Liver (tissue), 9 donors: ENCODE measurements around the gene NAPB. TPM values are rescaled to one million over a fixed set of nuclear protein-coding genes. Genes with fewer than 3 reads are reported as not detected.
A peak's percentile ranks its signal among the peaks of the same experiment; 100 is the strongest.

Experiments
- DNase-seq: peaks from one replicate; pipeline ENCODE4 v3.0.0-alpha.2; 2017; ENCODE audit warnings: low spot score
- H3K27ac ChIP-seq, 2 donors: one replicate each; pipeline ENCODE4 v1.7.0; 2013; ENCODE audit warnings: inconsistent platforms in 2 of 2, low read length in 2 of 2, control low read depth in 1 of 2, low read depth in 1 of 2, mild to moderate bottlenecking in 1 of 2
- H3K27me3 ChIP-seq, 4 donors: one replicate each; pipeline versions ENCODE4 v1.6.1 to v1.7.0; 2013; ENCODE audit warnings: low read length in 3 of 4, inconsistent platforms in 1 of 4, mild to moderate bottlenecking in 1 of 4, moderate library complexity in 1 of 4; ENCODE audit not compliant: control insufficient read depth in 4 of 4, insufficient read depth in 4 of 4
- H3K36me3 ChIP-seq, 4 donors: one replicate each; pipeline versions ENCODE4 v1.6.1 to v1.7.0; 2013; ENCODE audit warnings: low read length in 3 of 4, mild to moderate bottlenecking in 3 of 4, low read depth in 1 of 4, moderate library complexity in 1 of 4; ENCODE audit not compliant: control insufficient read depth in 4 of 4, insufficient read depth in 3 of 4
- H3K4me1 ChIP-seq, 4 donors: one replicate each; pipeline versions ENCODE4 v1.6.1 to v1.7.0; 2013; ENCODE audit warnings: low read length in 3 of 4, mild to moderate bottlenecking in 3 of 4, moderate library complexity in 1 of 4; ENCODE audit not compliant: control insufficient read depth in 4 of 4, insufficient read depth in 4 of 4
- H3K4me3 ChIP-seq, 3 donors: one replicate each; pipeline versions ENCODE4 v1.6.1 to v1.7.0; 2013; ENCODE audit warnings: low read length in 3 of 3, control low read depth in 1 of 3, low read depth in 1 of 3, mild to moderate bottlenecking in 1 of 3
- H3K9ac ChIP-seq, 2 donors: one replicate each; pipeline ENCODE4 v1.7.0; 2013; ENCODE audit warnings: low read length in 2 of 2, mild to moderate bottlenecking in 2 of 2, moderate library complexity in 2 of 2, control low read depth in 1 of 2, low read depth in 1 of 2
- H3K9me3 ChIP-seq, 4 donors: one replicate each; pipeline versions ENCODE4 v1.6.1 to v1.7.0; 2013; ENCODE audit warnings: low read length in 3 of 4; ENCODE audit not compliant: control insufficient read depth in 4 of 4
- FOXA1 ChIP-seq: IDR thresholded peaks from 2 replicates; pipeline ENCODE4 v1.6.1; 2016; ENCODE audit warnings: antibody characterized with exemption
- FOXA2 ChIP-seq: IDR thresholded peaks from 2 replicates; pipeline ENCODE4 v1.6.1; 2016; ENCODE audit warnings: antibody characterized with exemption
- GABPA ChIP-seq, 2 donors: IDR thresholded peaks in 1 of 2; conservative IDR thresholded peaks in 1 of 2; 2 replicates each; pipeline ENCODE4 v1.6.1; 2016; ENCODE audit warnings: antibody characterized with exemption in 2 of 2, mild to moderate bottlenecking in 1 of 2, moderate library complexity in 1 of 2
- HNF4A ChIP-seq, 2 donors: conservative IDR thresholded peaks; 2 replicates each; pipeline ENCODE4 v1.6.1; 2016; ENCODE audit warnings: antibody characterized with exemption in 2 of 2, mild to moderate bottlenecking in 2 of 2
- HNF4G ChIP-seq: IDR thresholded peaks from 2 replicates; pipeline ENCODE4 v1.6.1; 2016; ENCODE audit warnings: antibody characterized with exemption
- JUND ChIP-seq, 2 donors: IDR thresholded peaks; 2 replicates each; pipeline ENCODE4 v1.6.1; 2016; ENCODE audit warnings: antibody characterized with exemption in 2 of 2
- NR2F2 ChIP-seq: IDR thresholded peaks from 2 replicates; pipeline ENCODE4 v1.6.1; 2016; ENCODE audit warnings: antibody characterized with exemption
- RAD21 ChIP-seq, 2 donors: IDR thresholded peaks; 2 replicates each; pipeline ENCODE4 v1.6.1; 2016; ENCODE audit warnings: antibody characterized with exemption in 2 of 2, mild to moderate bottlenecking in 2 of 2
- RXRA ChIP-seq, 2 donors: IDR thresholded peaks; 2 replicates each; pipeline ENCODE4 v1.6.1; 2017 to 2018; ENCODE audit warnings: antibody characterized with exemption in 2 of 2, mild to moderate bottlenecking in 1 of 2
- SP1 ChIP-seq: IDR thresholded peaks from 2 replicates; pipeline ENCODE4 v1.6.1; 2018; ENCODE audit warnings: antibody characterized with exemption, mild to moderate bottlenecking
- TAF1 ChIP-seq: conservative IDR thresholded peaks from 2 replicates; pipeline ENCODE4 v1.6.1; 2016; ENCODE audit warnings: antibody characterized with exemption, mild to moderate bottlenecking
- YY1 ChIP-seq: IDR thresholded peaks from 2 replicates; pipeline ENCODE4 v1.6.1; 2016; ENCODE audit warnings: antibody characterized with exemption, mild to moderate bottlenecking
- WGBS: extraction: QIAGEN DNeasy Blood & Tissue Kit; methylation state at CpG from one replicate; pipeline ENCODE4 v1.1.7; 2013; 5-methylcytosine and 5-hydroxymethylcytosine counted together
- polyA plus RNA-seq, 2 donors: library from polyadenylated mRNA; stranded (reverse) in 1 of 2; unstranded in 1 of 2; fragments of 200-250 nt in 1 of 2; fragments of >200 nt in 1 of 2; fragmentation: Nextera tagmentation in 1 of 2; extraction: Ambion mirVana in 1 of 2; gene quantifications; one replicate each; pipeline versions ENCODE4 v1.2.1 to v1.2.3, GENCODE V29; 2013 to 2015
- total RNA-seq, 2 donors: library from RNA; depleted of rRNA; stranded (reverse); fragments of >200 nt; gene quantifications; one replicate each; pipeline ENCODE4 v1.2.3, GENCODE V29; 2014
- TF ChIP-seq, protein P1 (sequence below): fragments of 150-350 bp; IDR thresholded peaks from 2 replicates; pipeline ENCODE4 v1.5.1; 2017; ENCODE audit warnings: improper control_type of control experiment, low read depth, low read length; ENCODE audit not compliant: missing input control
- TF ChIP-seq, protein P2 (sequence below): IDR thresholded peaks from 2 replicates; pipeline ENCODE4 v1.6.1; 2016; ENCODE audit warnings: antibody characterized with exemption
- TF ChIP-seq, protein P3 (sequence below): IDR thresholded peaks from 2 replicates; pipeline ENCODE4 v1.6.1; 2016; ENCODE audit warnings: antibody characterized with exemption
- TF ChIP-seq, protein P4 (sequence below): IDR thresholded peaks from 2 replicates; pipeline ENCODE4 v1.6.1; 2016; ENCODE audit warnings: antibody characterized with exemption
- donor health status: healthy.
- donor health status: healthy.
- donor health status: healthy.
- donor health status: healthy.
- donor health status: healthy.

NAPB gene
- total and polyA plus RNA-seq, 4 donors: 2.4 to 10.6 (median 4.5) TPM

DNA sequence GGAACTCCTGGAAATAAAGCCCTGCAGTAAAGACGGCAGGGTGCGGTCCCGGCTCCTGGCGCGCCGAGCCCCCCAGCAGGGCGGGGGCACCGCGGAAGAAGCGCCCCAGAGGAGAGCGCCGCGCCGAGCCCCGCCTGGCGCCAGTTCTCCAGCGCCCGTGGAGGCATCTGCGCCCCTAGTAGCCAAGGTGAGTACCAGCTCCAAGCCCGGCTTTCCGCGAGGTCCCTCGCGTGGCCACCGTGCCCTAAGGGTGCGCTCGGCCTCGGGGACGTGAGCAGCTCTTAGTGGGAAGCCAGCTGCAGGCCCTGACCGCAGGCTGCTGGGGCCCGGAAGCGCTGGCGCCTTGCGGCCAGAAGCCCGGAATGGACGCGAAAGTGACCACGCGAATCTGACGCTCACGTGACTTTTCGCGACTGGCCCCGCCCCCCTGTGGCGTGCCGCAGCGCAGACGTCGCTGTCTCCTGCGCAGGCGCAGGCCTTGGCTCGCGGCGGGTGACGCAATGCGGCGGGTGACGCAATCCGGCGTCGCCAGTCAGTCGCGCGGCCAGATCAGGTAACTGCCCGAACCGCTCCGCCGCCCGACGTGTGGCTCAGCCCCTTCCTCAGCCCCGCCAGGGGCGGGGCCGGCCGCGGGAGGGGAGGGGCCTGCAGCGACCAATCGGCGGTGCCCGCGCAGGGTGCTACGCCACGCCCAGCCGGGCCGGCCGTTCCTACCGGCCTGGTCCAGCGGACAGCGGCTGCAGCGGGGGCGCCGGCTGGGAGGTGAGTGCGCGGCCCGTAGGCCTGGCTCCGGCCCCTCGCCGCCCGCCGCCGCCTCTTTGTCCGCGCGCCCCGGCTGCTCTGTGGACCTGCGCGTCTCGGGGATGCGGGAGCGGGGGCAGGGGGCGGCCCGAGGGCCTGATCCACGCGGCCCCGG, 59.6 kb downstream of the NAPB start, which contains the start of gene GZF1 (continued):
- TF ChIP-seq HNF4A (conservative IDR thresholded peaks at IDR 0.05): no peak
- peak in 1 of 2 donors; percentile 75 for TF ChIP-seq GABPA (IDR thresholded peaks at IDR 0.05 in 1 of 2, conservative IDR thresholded peaks at IDR 0.05 in 1 of 2)
- no peak for TF ChIP-seq RAD21 (IDR thresholded peaks at IDR 0.05)
- TF ChIP-seq SP1: peak; percentile 64

DNA sequence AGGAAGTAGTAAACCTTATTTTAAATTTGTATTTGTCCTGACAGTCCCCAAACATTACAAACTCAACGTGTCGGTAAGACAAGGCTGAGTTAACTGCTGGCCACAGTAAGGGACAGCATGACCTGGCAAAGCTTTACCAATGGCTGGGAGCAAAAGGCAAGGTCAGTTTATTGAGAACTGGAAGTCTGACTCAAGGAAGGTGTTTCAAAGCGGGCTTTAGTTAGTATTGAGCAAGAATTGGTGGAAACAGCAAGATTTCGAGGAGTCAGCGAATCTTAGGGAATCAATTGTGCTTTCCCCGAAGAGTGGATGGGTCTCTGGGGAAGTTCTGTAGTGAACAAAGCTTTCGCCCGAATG, 60.2 kb downstream of the NAPB start:
- H3K4me1 ChIP-seq: peaks cover 7 to 42% (median 30%) of the 10 kb centered on the region in 4 donors
- TF ChIP-seq FOXA1 (no peak), HNF4A (conservative IDR thresholded peaks at IDR 0.05) (peak; percentile 19 to 67)
- no peak for DNase-seq

DNA sequence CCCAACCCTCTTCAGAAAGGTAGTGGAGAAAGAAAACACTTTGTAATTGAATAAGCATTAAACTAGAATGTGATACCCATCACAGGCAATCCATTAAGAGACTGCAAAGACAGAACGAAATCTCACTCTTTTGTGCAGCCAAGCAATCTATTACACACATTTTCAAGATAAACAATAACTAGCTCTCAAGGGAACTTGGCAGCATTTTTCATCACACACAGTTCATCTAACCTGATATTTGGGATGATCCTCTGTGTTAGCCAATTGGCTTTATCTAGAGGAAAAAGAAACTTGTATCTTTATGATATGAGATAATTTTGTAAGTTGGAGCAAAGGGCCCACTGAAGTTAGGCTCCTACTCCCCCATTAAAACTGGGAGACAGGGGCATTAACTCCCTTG, 60.8 kb downstream of the NAPB start:
- H3K4me1 ChIP-seq: peaks cover 5 to 36% (median 27%) of the 10 kb centered on the region in 4 donors
- 37% methylated on average over 1 of the region's 1 CpG for WGBS

More for the DNA sequence above, 60.2 kb downstream of the NAPB start:
- H3K9ac ChIP-seq: peak overlapping the region; percentile 84 to 91
- peak overlapping the region; percentile 45 to 70 (median 54) for H3K4me3 ChIP-seq
- H3K27ac ChIP-seq: peak overlapping the region; percentile 97
- peaks cover 0 to 9% (median 1%) of the 10 kb centered on the region in 4 donors for H3K36me3 ChIP-seq
- 3% methylated on average over 8 of the region's 8 CpGs for whole genome bisulfite sequencing
- no peaks in the 10 kb centered on the region for H3K9me3 ChIP-seq
- H3K27me3 ChIP-seq: no peaks in the 10 kb centered on the region

DNA sequence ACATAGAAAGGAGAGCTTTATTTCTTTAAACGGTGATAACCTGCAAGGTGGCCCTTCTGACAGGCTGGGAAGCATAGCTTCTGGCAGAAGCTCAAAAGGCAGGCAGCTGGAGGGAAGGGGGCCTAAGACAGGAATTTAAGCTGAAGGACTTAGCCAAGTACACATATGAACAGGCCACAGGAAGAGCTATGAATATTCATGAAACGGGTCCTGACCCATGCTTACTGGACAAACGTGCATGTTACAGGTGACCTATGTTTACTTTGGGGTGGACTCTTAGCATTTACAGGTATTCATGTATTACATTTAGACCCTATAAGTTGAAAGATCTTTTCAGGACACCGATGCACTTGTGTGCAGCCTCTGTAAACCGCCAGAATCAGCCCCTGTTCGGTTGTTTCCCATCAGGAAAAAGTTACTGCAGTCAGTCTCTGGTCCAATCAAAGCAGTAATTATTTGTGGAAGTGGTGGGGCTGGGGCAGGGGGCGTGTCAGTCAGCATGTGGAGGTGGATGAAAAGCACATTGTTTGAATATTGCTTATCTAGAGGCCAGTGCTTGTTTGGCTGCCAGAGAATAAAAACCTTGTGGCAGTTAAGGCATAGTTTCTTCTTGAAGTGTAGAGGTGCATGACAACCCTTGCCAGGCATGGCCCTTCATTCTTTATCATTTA, 62.2 kb downstream of the NAPB start:
- no peak overlapping the region for H3K9ac ChIP-seq
- H3K36me3 ChIP-seq: peaks cover under 1 to 14% (median 6%) of the 10 kb centered on the region in 4 donors
- H3K4me1 ChIP-seq: peaks cover 4 to 35% (median 26%) of the 10 kb centered on the region in 4 donors
- DNase-seq: no peak
- 58% methylated on average over 7 of the region's 7 CpGs for WGBS
- no peak overlapping the region for H3K4me3 ChIP-seq
- H3K27me3 ChIP-seq: no peaks in the 10 kb centered on the region
- H3K9me3 ChIP-seq: no peaks in the 10 kb centered on the region
- peak overlapping the region in 1 of 2 donors; percentile 77 for H3K27ac ChIP-seq
- TF ChIP-seq FOXA2 (no peak), GABPA (IDR thresholded peaks at IDR 0.05 in 1 of 2, conservative IDR thresholded peaks at IDR 0.05 in 1 of 2) (no peak), RXRA (IDR thresholded peaks at IDR 0.05) (no peak), NR2F2 (no peak), JUND (IDR thresholded peaks at IDR 0.05) (no peak), FOXA1 (no peak), HNF4A (conservative IDR thresholded peaks at IDR 0.05) (no peak), RAD21 (IDR thresholded peaks at IDR 0.05) (no peak), TAF1 (no peak), SP1 (no peak), YY1 (no peak), HNF4G (no peak)
- TF ChIP-seq, protein P1, sequence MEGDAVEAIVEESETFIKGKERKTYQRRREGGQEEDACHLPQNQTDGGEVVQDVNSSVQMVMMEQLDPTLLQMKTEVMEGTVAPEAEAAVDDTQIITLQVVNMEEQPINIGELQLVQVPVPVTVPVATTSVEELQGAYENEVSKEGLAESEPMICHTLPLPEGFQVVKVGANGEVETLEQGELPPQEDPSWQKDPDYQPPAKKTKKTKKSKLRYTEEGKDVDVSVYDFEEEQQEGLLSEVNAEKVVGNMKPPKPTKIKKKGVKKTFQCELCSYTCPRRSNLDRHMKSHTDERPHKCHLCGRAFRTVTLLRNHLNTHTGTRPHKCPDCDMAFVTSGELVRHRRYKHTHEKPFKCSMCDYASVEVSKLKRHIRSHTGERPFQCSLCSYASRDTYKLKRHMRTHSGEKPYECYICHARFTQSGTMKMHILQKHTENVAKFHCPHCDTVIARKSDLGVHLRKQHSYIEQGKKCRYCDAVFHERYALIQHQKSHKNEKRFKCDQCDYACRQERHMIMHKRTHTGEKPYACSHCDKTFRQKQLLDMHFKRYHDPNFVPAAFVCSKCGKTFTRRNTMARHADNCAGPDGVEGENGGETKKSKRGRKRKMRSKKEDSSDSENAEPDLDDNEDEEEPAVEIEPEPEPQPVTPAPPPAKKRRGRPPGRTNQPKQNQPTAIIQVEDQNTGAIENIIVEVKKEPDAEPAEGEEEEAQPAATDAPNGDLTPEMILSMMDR: no peak
- TF ChIP-seq, protein P2, sequence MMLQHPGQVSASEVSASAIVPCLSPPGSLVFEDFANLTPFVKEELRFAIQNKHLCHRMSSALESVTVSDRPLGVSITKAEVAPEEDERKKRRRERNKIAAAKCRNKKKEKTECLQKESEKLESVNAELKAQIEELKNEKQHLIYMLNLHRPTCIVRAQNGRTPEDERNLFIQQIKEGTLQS: no peak
- TF ChIP-seq, protein P3, sequence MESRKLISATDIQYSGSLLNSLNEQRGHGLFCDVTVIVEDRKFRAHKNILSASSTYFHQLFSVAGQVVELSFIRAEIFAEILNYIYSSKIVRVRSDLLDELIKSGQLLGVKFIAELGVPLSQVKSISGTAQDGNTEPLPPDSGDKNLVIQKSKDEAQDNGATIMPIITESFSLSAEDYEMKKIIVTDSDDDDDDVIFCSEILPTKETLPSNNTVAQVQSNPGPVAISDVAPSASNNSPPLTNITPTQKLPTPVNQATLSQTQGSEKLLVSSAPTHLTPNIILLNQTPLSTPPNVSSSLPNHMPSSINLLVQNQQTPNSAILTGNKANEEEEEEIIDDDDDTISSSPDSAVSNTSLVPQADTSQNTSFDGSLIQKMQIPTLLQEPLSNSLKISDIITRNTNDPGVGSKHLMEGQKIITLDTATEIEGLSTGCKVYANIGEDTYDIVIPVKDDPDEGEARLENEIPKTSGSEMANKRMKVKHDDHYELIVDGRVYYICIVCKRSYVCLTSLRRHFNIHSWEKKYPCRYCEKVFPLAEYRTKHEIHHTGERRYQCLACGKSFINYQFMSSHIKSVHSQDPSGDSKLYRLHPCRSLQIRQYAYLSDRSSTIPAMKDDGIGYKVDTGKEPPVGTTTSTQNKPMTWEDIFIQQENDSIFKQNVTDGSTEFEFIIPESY: no peak
- TF ChIP-seq, protein P4, sequence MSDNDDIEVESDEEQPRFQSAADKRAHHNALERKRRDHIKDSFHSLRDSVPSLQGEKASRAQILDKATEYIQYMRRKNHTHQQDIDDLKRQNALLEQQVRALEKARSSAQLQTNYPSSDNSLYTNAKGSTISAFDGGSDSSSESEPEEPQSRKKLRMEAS: no peak

More for the DNA sequence above, 60.8 kb downstream of the NAPB start:
- Histone ChIP-seq H3K27me3 (no peaks in the 10 kb centered on the region), H3K9me3 (no peaks in the 10 kb centered on the region), H3K36me3 (peaks cover 0 to 8% (median 2%) of the 10 kb centered on the region in 4 donors), H3K9ac (peak overlapping the region in 1 of 2 donors; percentile 91), H3K4me3 (no peak overlapping the region), H3K27ac (peak overlapping the region; percentile 97)
- no peak for DNase-seq
- no peak for TF ChIP-seq RXRA (IDR thresholded peaks at IDR 0.05)
- no peak for TF ChIP-seq TAF1
